Tibial artery (tissue), 4 donors: Measurements from ENCODE around the gene PACS2.

ENCODE experiments used
- DNase-seq, 2 donors: peaks; one replicate each; pipeline ENCODE4 v3.0.0-alpha.2; 2019
- H3K27ac ChIP-seq, 2 donors: fragments of 200-600 bp; sonication (generic) in 1 of 2; 1 replicate in 1 of 2; 2 replicates in 1 of 2; pipeline ENCODE4 v1.5.1; 2018 to 2019; ENCODE audit warnings: mild to moderate bottlenecking in 1 of 2
- H3K27me3 ChIP-seq, 2 donors: fragments of 200-600 bp; sonication (generic) in 1 of 2; one replicate each; pipeline versions ENCODE4 v1.5.1 to v1.6.0; 2016 to 2019
- H3K36me3 ChIP-seq, 3 donors: fragments of 200-600 bp; sonication (generic) in 2 of 3; one replicate each; pipeline ENCODE4 v1.5.1; 2016 to 2019; ENCODE audit warnings: mild to moderate bottlenecking in 2 of 3
- H3K4me1 ChIP-seq, 4 donors: fragments of 200-600 bp; sonication (generic) in 2 of 4; 1 replicate in 3 of 4; 2 replicates in 1 of 4; pipeline ENCODE4 v1.5.1; 2016 to 2019
- H3K4me3 ChIP-seq, 2 donors: fragments of 200-600 bp; sonication (generic) in 1 of 2; 1 replicate in 1 of 2; 2 replicates in 1 of 2; pipeline ENCODE4 v1.5.1; 2018 to 2019; ENCODE audit warnings: mild to moderate bottlenecking in 2 of 2
- H3K9me3 ChIP-seq, 3 donors: fragments of 200-600 bp; sonication (generic) in 1 of 3; one replicate each; pipeline ENCODE4 v1.5.1; 2016 to 2019
- CTCF ChIP-seq, 2 experiments: fragments of 200-600 bp in 1 of 2; fragments of 450-650 bp in 1 of 2; IDR thresholded peaks; one replicate each; pipeline ENCODE4 v1.5.1; 2017 to 2019; ENCODE audit warnings: antibody characterized with exemption in 2 of 2, mild to moderate bottlenecking in 1 of 2, moderate library complexity in 1 of 2
- intact Hi-C: fragments of 100-400 bp; cut with DNase I; formaldehyde crosslinking; loops from one replicate; pipeline ENCODE4 v1.15.0; 2023; ENCODE audit warnings: low total_unique reads

Gene PACS2

DNA sequence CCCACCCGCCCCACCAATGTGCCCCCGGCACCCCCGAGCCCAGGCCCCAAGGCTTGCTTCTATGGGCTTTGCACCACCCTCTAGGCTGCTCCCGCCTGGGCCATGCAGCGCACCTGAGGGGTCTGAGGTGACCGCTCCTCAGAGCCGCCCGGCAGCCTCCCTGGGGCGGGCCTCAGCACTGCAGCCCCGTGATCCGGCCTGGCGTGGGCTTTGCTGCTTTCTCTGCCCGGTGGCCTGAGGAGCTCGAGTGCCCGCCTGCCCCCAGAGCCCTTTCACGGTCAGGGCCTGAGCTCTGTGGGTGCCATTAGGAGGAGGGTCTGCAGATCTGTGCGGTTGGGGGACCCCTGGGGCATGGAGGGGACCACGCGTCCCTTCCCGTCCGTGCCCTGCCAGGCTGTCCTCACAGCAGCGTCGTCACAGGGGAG, 111.3 kb downstream of the PACS2 start:
- no peak for TF ChIP-seq CTCF (IDR thresholded peaks at IDR 0.05)
- Histone ChIP-seq H3K4me1 (peaks cover 0 to 29% (median 22%) of the 10 kb centered on the region in 4 donors), H3K36me3 (peaks cover 0 to 32% (median 10%) of the 10 kb centered on the region in 3 donors), H3K27ac (no peak overlapping the region), H3K9me3 (no peaks in the 10 kb centered on the region), H3K27me3 (no peaks in the 10 kb centered on the region), H3K4me3 (no peak overlapping the region)
- DNase-seq, result no peak
- intact Hi-C loops, result no loop called here

DNA sequence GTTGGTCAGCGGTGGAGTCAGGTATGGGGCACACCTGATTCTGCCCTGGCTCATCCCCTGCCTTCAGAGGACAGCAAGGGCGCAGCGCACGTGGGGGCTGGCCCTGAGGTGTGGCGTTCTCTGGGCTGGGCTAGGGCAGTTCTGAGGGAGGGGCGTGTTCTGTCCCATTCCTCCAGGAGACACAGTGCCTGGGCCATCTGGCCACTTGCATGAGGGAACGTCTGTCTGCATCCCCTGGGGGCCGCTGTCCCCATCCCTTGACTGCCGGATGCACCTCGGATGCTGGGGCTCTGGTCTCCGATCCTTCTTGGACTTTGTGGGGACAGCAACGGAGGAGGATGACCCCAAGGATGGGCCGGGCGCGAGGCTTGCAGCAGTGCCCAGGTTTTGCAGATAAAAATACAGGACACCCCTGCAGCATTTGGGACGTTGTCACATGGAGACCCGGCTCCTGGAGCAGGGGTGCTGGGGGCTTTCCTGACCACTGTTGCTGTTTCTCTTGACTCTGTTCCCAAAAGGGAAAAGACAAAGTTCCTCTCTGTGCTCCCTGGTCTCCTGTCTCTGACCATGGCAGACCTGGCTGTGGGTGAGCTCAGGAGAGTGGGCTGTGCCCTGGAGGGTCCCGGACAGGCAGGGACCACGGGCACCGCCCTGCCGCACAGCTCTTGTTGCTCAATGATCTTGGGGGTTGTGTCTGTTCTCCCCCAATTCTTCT, 112.0 kb downstream of the PACS2 start:
- DNase-seq, result no peak
- intact Hi-C loops, result no loop called here
- H3K27me3 ChIP-seq, result no peaks in the 10 kb centered on the region
- H3K27ac ChIP-seq, result no peak overlapping the region
- TF ChIP-seq CTCF (IDR thresholded peaks at IDR 0.05), result no peak
- no peaks in the 10 kb centered on the region for H3K9me3 ChIP-seq
- H3K4me1 ChIP-seq, result peaks cover 0 to 25% (median 17%) of the 10 kb centered on the region in 4 donors
- H3K4me3 ChIP-seq, result no peak overlapping the region
- peaks cover 0 to 32% (median 10%) of the 10 kb centered on the region in 3 donors for H3K36me3 ChIP-seq

DNA sequence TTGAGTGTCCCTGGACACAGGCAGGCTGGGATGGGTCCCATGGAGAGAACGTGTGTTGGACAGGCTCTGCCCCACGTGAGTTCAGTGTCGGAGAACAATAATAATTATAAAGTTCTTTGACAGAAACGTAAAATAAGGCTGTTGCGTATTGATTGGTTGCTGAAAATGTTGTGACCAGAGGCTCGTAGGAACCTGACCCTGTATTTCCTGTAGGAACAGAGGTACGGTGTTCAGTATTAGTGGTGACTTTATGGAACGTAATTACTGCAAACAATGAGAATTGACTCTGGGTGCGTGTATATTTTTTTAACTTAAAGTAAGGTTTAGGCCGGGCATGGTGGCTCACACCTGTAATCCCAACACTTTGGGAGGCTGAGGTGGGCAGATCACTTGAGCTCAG, 112.9 kb downstream of the PACS2 start:
- Histone ChIP-seq H3K27me3 (no peaks in the 10 kb centered on the region), H3K4me1 (peaks cover 0 to 16% (median 11%) of the 10 kb centered on the region in 4 donors), H3K4me3 (no peak overlapping the region), H3K36me3 (peaks cover 0 to 32% (median 10%) of the 10 kb centered on the region in 3 donors), H3K27ac (no peak overlapping the region), H3K9me3 (no peaks in the 10 kb centered on the region)
- intact Hi-C loops, result no loop called here
- no peak for TF ChIP-seq CTCF (IDR thresholded peaks at IDR 0.05)
- DNase-seq, result no peak

GRCh38 chr14:105427936-105428485, 113.5 kb downstream of the PACS2 start:
- no peak for TF ChIP-seq CTCF (IDR thresholded peaks at IDR 0.05)

DNA sequence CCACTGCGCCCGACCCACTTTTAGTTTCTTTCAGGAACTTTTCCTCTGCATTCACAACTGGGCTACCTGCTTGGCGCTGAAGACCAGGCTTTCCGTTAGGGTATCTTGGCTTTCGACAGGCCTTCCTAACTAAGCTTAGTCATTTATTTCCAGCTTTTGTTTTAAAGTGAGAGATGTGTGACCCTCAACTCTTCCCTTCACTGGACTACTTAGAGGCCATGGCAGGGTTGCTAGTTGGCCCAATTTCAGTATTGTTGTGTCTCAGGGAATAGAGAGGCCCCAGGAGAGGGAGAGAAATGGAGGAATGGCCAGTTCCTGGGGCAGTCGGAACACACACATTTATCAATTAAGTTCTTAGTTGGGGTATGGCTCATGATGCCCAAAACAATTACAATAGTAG, 115.5 kb downstream of the PACS2 start:
- Histone ChIP-seq H3K36me3 (peaks cover 0 to 27% (median 10%) of the 10 kb centered on the region in 3 donors), H3K4me3 (no peak overlapping the region), H3K27me3 (no peaks in the 10 kb centered on the region), H3K4me1 (peaks cover 0 to 13% (median 9%) of the 10 kb centered on the region in 4 donors), H3K27ac (no peak overlapping the region), H3K9me3 (no peaks in the 10 kb centered on the region)
- intact Hi-C loops, result no loop called here
- DNase-seq, result no peak
- no peak for TF ChIP-seq CTCF (IDR thresholded peaks at IDR 0.05)

More at GRCh38 chr14:105427936-105428485, 113.5 kb downstream of the PACS2 start:
- no peak overlapping the region for H3K27ac ChIP-seq
- H3K4me3 ChIP-seq, result no peak overlapping the region
- peaks cover 0 to 12% (median 8%) of the 10 kb centered on the region in 4 donors for H3K4me1 ChIP-seq
- H3K27me3 ChIP-seq, result no peaks in the 10 kb centered on the region
- intact Hi-C loops, result no loop called here
- H3K9me3 ChIP-seq, result no peaks in the 10 kb centered on the region
- no peak for DNase-seq
- peaks cover 0 to 32% (median 10%) of the 10 kb centered on the region in 3 donors for H3K36me3 ChIP-seq
